Muscle layer of duodenum (tissue), 2 donors: Measurements from ENCODE around the gene ESYT1.
"Not testable (repeated sequence)": the region's sequence is repeated elsewhere in the genome, so short reads cannot be mapped to it uniquely, and the experiment has no call there.

Source experiments
- H3K27ac ChIP-seq: one replicate; pipeline ENCODE4 v1.7.0; 2013; ENCODE audit warnings: mild to moderate bottlenecking, low read length
- H3K27me3 ChIP-seq: one replicate; pipeline ENCODE4 v1.7.0; 2013; ENCODE audit warnings: low read depth, mild to moderate bottlenecking, control low read depth, low read length
- H3K36me3 ChIP-seq, 2 donors: one replicate each; pipeline ENCODE4 v1.7.0; 2013; ENCODE audit warnings: low read length in 2 of 2, control low read depth in 1 of 2, mild to moderate bottlenecking in 1 of 2; ENCODE audit not compliant: insufficient read depth in 2 of 2, control insufficient read depth in 1 of 2
- H3K4me1 ChIP-seq, 2 donors: one replicate each; pipeline ENCODE4 v1.7.0; 2013; ENCODE audit warnings: low read length in 2 of 2, mild to moderate bottlenecking in 2 of 2, control low read depth in 1 of 2, moderate library complexity in 1 of 2; ENCODE audit not compliant: insufficient read depth in 2 of 2, control insufficient read depth in 1 of 2
- H3K4me3 ChIP-seq, 2 donors: one replicate each; pipeline ENCODE4 v1.7.0; 2013; ENCODE audit warnings: low read length in 2 of 2, low read depth in 1 of 2, mild to moderate bottlenecking in 1 of 2
- H3K9me3 ChIP-seq, 2 donors: one replicate each; pipeline ENCODE4 v1.7.0; 2013; ENCODE audit warnings: low read length in 2 of 2, control low read depth in 1 of 2, mild to moderate bottlenecking in 1 of 2; ENCODE audit not compliant: control insufficient read depth in 1 of 2
- donor health status: healthy.

Gene ESYT1

DNA sequence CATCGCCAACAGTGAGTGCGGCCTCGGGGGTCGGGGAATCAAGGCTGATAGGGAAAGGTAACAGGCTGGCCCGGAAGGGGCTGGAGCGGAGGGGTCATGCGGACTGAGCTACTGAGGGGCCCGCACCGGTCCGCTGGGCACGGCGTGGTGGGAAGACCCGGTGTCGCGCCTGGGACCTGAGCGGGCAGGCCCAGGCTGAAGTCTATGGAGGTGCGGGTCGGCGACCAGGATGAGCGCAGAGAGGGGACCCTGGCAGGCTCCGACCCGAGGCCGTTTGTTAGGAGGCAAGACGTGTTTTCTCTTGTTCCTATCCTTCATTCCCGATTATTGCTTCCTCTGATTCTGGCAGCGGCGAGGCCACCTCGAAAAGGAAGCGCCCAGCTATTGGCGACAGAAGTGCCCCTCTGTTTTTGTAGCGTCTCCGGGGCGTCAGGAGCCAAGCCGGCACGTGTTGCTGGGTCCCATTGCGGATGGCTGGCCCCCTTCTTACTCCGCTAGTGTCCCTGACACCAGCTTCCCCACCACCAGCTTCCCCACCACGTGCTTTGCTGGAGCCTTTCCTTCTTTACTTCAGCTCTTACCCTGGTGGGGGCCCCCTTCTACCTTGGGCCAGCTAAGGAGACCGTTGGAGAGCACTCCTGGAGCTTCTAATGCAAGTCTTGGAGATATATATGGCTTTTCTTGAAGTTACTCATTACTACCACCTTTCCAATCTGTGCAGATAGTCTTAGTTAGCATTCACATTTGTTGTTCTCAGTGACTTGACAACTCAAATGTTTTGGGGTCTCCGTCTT lies 23.1 kb upstream of the ESYT1 start:
- peak overlapping the region; percentile 90 for H3K27ac ChIP-seq
- peaks cover 10 to 28% of the 10 kb centered on the region in 2 donors for H3K4me1 ChIP-seq

DNA sequence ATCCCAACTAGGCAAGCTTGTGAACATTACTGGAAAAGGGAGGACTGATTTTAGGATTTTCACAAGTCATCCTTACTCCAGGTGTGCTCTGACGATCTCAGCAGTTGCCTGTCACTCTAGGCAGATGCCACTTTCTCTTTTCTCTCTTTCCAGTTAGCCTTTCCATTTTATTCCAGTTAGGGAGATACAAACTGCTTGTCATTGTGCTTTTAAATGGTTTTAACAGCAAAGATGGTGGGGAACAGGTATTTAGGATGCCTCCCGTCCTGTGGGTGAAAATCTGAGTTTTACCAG lies 22.5 kb upstream of the ESYT1 start:
- H3K27ac ChIP-seq = peak overlapping the region; percentile 90
- H3K4me1 ChIP-seq = peaks cover 10 to 28% of the 10 kb centered on the region in 2 donors
- H3K4me3 ChIP-seq = peak overlapping the region; percentile 74 to 77
- peaks cover 30 to 37% of the 10 kb centered on the region in 2 donors for H3K36me3 ChIP-seq
- H3K9me3 ChIP-seq = no peaks in the 10 kb centered on the region
- H3K27me3 ChIP-seq = no peaks in the 10 kb centered on the region

More for the DNA sequence above, 23.1 kb upstream of the ESYT1 start:
- no peaks in the 10 kb centered on the region for H3K27me3 ChIP-seq
- H3K9me3 ChIP-seq = no peaks in the 10 kb centered on the region
- peak overlapping the region; percentile 74 to 77 for H3K4me3 ChIP-seq
- H3K36me3 ChIP-seq = peaks cover 26 to 32% of the 10 kb centered on the region in 2 donors

DNA sequence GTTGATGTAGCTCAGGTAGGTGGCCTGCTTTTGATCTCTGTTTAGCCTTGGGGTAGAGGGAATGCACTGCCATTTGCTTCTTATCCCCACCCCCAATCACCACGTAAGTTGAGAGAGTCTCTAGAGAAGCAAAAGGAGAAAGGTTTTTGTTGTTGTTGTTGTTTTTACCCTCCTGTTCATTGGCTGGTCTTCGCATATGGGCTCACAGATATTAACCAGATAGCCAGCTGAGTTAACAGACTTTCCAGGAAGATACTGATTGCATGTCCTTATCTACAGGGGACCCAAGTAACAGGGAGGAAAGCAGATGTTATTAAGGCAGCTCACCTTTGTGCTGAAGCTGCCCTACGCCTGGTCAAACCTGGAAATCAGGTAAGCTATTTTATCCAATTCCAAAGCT lies 20.8 kb upstream of the ESYT1 start:
- Histone ChIP-seq H3K27me3 (no peaks in the 10 kb centered on the region), H3K4me1 (peaks cover 10 to 28% of the 10 kb centered on the region in 2 donors), H3K4me3 (no peak overlapping the region), H3K36me3 (peaks cover 43 to 52% of the 10 kb centered on the region in 2 donors), H3K27ac (no peak overlapping the region), H3K9me3 (no peaks in the 10 kb centered on the region)

DNA sequence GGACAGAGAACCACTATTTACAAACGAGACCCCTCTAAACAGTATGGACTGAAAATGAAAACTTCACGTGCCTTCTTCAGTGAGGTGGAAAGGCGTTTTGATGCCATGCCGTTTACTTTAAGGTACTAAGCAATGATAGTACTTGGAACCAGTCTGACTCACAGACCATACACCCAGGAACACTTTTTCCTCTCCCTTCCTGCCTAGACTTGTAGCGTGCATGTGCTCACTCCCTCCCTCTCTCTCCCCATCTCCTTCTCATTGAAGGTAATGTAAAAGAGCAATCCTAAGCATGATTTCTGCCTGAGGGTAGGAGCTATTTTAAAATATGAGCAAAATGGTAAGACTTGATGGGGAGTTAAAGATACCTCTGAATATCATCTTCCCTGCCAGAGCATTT lies 17.5 kb upstream of the ESYT1 start:
- Histone ChIP-seq H3K36me3 (peaks cover 53 to 66% of the 10 kb centered on the region in 2 donors), H3K27ac (no peak overlapping the region), H3K9me3 (no peaks in the 10 kb centered on the region), H3K4me3 (no peak overlapping the region), H3K4me1 (peaks cover 6 to 16% of the 10 kb centered on the region in 2 donors), H3K27me3 (no peaks in the 10 kb centered on the region)

DNA sequence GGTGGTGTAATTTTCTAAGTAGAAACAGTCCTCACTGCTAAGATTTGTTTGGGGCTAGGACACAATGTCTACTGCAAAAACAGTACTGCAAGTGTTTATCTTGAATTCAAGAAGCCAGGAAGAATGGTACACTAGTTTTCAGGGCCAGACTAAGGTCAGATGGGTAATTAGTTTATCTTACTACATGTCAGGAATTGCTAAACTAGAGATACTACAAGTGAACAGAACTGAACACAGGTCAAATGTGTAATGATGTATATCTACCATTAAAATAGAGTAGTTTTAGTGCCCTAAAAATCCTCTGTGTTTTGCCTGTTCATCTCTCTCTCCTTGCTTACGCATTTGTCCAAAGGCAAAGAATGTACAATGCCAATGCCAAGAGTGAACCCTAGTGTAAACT lies 14.0 kb upstream of the ESYT1 start:
- no peak overlapping the region for H3K4me3 ChIP-seq
- peaks cover 8 to 14% of the 10 kb centered on the region in 2 donors for H3K4me1 ChIP-seq
- H3K27me3 ChIP-seq = no peaks in the 10 kb centered on the region
- H3K36me3 ChIP-seq = peaks cover 34 to 47% of the 10 kb centered on the region in 2 donors
- no peak overlapping the region for H3K27ac ChIP-seq
- no peaks in the 10 kb centered on the region for H3K9me3 ChIP-seq

DNA sequence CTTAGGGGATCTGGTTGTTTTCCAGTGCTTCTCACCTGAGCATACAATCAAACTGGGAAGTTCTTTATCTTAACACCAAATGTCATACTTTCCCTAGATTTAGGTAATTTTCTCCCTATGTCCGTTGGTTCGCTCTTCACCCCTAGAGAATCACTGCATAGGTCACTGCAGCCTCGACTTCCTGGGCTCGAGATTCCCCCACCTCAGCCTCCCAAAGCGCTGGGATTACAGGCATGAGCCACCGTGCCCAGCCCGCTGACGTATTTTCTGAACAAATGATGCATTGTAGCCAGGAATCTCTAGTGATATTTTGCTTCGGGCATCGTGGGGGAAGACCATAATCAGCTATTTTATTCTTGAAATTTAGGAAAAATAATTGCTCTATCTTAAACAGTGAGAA lies 12.7 kb upstream of the ESYT1 start:
- Histone ChIP-seq H3K4me3 (peak overlapping the region; percentile 91 to 99), H3K36me3 (peaks cover 26 to 37% of the 10 kb centered on the region in 2 donors), H3K27ac (peak overlapping the region; percentile 100), H3K27me3 (no peaks in the 10 kb centered on the region), H3K9me3 (no peaks in the 10 kb centered on the region), H3K4me1 (peaks cover 16 to 25% of the 10 kb centered on the region in 2 donors)

DNA sequence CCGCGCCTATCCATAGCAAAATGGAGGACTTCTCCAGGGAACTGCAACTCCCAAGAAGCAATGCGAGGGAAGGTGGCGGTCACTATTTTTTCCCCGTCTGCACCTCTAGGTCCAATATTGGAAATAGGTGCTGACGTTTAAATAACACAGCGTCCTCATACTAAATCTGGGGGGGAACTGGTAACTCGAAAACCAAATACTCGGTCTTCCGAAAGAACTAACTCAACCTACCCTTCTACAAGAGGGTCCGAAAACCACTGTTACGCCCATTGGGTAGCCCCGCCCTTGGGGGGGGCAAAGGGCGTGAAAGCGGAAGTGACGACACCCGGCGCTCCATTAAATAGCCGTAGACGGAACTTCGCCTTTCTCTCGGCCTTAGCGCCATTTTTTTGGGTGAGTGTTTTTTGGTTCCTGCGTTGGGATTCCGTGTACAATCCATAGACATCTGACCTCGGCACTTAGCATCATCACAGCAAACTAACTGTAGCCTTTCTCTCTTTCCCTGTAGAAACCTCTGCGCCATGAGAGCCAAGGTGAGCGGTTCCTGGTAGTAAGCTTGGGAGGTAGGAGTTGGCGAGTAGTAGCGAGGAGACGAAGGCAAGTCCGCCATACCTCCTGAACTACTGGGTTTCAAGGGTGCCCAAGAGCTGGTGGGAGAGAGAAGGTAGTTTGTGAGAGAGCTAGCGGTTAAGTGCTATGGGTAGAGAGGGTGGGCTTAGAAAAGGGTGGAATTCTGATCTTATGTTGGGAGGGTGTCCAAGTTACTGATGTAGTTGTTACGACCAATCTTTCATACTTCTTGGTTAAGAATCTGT lies 11.6 kb upstream of the ESYT1 start, which contains the start of gene RPL41:
RPL41 (plus strand) TSS at position 367 of the 815 bp plus-strand sequence.
- peaks cover 16 to 26% of the 10 kb centered on the region in 2 donors for H3K4me1 ChIP-seq
- H3K9me3 ChIP-seq = no peaks in the 10 kb centered on the region
- peaks cover 25 to 37% of the 10 kb centered on the region in 2 donors for H3K36me3 ChIP-seq
- peak within 1 kb of the TSS; percentile 100 for H3K27ac ChIP-seq
- H3K4me3 ChIP-seq = peak within 1 kb of the TSS; percentile 91 to 99
- H3K27me3 ChIP-seq = no peaks in the 10 kb centered on the region

DNA sequence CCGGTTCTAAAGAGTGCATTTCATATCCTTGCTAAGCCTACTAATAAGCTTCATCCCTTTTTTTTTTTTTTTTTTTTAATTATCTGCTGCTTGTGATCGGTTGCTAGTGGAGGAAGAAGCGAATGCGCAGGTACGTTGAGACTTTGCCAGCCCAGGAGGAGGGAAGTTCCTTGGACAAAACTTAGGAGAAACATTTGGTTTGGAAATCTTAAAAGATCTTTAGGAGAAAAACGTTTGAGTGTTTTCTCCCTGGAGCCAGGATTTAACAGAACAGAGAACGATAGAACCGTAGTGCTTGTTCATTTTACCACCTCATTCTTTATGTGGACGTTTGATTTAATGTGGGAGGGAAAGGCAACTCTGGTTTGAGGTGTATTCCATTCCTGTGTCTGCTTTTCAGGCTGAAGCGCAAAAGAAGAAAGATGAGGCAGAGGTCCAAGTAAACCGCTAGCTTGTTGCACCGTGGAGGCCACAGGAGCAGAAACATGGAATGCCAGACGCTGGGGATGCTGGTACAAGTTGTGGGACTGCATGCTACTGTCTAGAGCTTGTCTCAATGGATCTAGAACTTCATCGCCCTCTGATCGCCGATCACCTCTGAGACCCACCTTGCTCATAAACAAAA lies 10.9 kb upstream of the ESYT1 start:
- H3K36me3 ChIP-seq = peaks cover 25 to 38% of the 10 kb centered on the region in 2 donors
- peak overlapping the region; percentile 100 for H3K27ac ChIP-seq
- H3K27me3 ChIP-seq, H3K9me3 ChIP-seq: not testable (repeated sequence)
- peak overlapping the region; percentile 91 to 99 for H3K4me3 ChIP-seq
- H3K4me1 ChIP-seq = peaks cover 16 to 31% of the 10 kb centered on the region in 2 donors

DNA sequence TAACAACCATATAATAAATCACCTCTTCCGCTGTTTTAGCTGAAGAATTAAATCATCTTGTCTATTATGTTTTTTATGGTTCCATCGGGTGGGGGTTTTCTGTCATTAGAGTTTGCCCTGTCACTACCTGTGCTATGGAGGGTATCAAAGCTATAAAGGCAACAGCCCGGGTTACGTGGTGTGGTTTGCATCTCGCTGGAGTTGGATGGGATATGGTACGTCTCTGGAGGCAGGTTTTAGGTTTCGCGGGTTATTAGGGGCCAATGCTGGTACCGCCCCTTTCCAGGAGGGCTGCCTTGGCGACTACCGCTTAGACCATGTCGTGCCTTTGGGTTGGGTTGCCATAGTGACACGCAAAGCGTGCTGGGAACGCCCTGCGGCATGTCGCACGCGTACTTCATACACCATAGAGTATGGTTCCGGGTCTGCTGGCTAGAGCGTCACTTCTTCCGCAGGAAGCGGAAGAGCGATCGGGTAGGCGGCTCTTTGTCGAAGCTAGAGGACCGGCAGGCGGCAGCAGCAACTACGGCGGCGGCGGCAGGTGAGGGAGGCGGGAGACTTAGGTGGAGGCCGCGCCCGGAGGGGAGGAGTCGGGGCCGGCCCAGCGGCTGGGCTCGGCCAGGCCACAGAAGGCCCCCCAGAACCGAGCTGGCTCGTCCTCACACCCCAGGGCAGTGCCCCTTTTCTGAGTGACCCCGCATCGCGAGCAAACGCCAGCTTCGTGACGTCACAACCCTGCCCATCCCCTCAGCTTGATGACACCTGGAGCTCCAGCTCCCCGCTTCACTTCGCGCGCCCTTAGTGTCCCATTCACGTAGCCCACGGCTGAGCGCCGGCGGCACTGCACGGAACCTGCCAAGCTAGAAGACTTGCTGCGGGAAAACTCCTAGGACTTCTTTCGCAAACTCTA lies 10.0 kb upstream of the ESYT1 start, which contains the start of gene ZC3H10:
ZC3H10 (plus strand) TSS at position 489 of the 910 bp plus-strand sequence. CDS start 2,297 bp downstream, outside the sequence.
- Histone ChIP-seq H3K27ac (peak within 1 kb of the TSS; percentile 100), H3K4me1 (peaks cover 16 to 39% of the 10 kb centered on the region in 2 donors)

DNA sequence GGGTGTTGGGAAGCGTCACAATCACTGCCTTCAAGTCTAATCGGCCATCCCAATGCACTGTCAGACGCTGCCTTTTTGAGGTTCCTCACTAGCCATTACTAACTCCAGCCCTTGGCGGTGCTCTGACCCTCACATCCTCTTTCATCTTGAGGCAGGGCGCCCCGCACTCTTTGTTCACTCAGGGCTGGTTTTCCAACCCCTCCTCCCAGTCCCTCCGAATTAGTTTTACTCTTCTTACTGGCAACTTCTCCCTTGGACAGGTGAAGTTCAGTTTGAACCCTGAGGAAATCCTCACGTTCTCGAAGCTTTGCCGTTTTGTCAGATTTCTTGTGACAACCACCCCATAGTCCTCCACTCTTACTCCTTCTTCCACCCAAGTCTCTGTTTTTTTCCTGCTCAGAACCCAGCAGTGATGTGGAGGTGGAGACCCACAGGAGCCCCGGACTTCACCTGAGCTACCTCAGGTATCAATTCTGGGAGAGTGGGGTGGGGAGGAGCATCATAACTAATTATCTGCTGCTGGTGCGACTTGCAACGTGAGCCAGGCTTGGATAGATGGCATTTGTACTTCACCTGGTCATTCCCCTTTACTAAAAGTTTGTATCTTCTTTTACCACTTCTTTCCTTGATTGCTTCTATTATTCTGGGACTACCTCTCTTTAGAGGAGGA lies 9.2 kb upstream of the ESYT1 start:
- Histone ChIP-seq H3K36me3 (peaks cover 14 to 30% of the 10 kb centered on the region in 2 donors), H3K4me3 (peak overlapping the region; percentile 91 to 99), H3K9me3 (no peaks in the 10 kb centered on the region), H3K4me1 (peaks cover 16 to 41% of the 10 kb centered on the region in 2 donors), H3K27ac (peak overlapping the region; percentile 100), H3K27me3 (no peaks in the 10 kb centered on the region)

More for the DNA sequence above, 10.0 kb upstream of the ESYT1 start, which contains the start of gene ZC3H10:
- H3K27me3 ChIP-seq = no peaks in the 10 kb centered on the region
- H3K9me3 ChIP-seq = no peaks in the 10 kb centered on the region
- H3K36me3 ChIP-seq = peaks cover 20 to 32% of the 10 kb centered on the region in 2 donors
- H3K4me3 ChIP-seq = peak within 1 kb of the TSS; percentile 91 to 99
